Endodermal cell (in vitro differentiated cells): ENCODE measurements around the gene SHOC2. TPM values are rescaled to one million over a fixed set of nuclear protein-coding genes. Genes with fewer than 3 reads are reported as not detected.
A peak's percentile ranks its signal among the peaks of the same experiment; 100 is the strongest.

ENCODE experiments used
- DNase-seq: peaks from one replicate; pipeline ENCODE4 v3.0.0-alpha.2; 2017
- H3K27ac ChIP-seq: 2 replicates; pipeline ENCODE4 v1.5.1; 2013; ENCODE audit warnings: mild to moderate bottlenecking, low read depth, low read length, moderate library complexity
- H3K27me3 ChIP-seq: 2 replicates; pipeline ENCODE4 v1.6.1; 2013; ENCODE audit warnings: mild to moderate bottlenecking, low read length, moderate library complexity; ENCODE audit not compliant: insufficient read depth, control insufficient read depth, poor library complexity, severe bottlenecking
- H3K36me3 ChIP-seq: 2 replicates; pipeline ENCODE4 v1.7.0; 2013; ENCODE audit warnings: mild to moderate bottlenecking, low read length, moderate library complexity; ENCODE audit not compliant: control insufficient read depth, insufficient read depth
- H3K4me1 ChIP-seq: one replicate; pipeline ENCODE4 v1.7.0; 2013; ENCODE audit warnings: low read length; ENCODE audit not compliant: control insufficient read depth, insufficient read depth
- H3K4me3 ChIP-seq: 2 replicates; pipeline ENCODE4 v1.5.1; 2013; ENCODE audit warnings: mild to moderate bottlenecking, low read length, moderate library complexity
- H3K9ac ChIP-seq: 2 replicates; pipeline ENCODE4 v1.6.1; 2013; ENCODE audit warnings: mild to moderate bottlenecking, low read length, moderate library complexity; ENCODE audit not compliant: poor library complexity, severe bottlenecking; ENCODE audit errors: extremely low read depth
- H3K9me3 ChIP-seq: 2 replicates; pipeline ENCODE4 v1.6.1; 2013; ENCODE audit warnings: mild to moderate bottlenecking, low read length, moderate library complexity; ENCODE audit not compliant: control insufficient read depth
- H3K27ac Mint-ChIP-seq: 2 replicates; pipeline ENCODE4 v1.8.0; 2020; ENCODE audit warnings: mixed read lengths
- H3K27me3 Mint-ChIP-seq: 2 replicates; pipeline ENCODE4 v1.8.0; 2021; ENCODE audit warnings: mild to moderate bottlenecking, mixed read lengths; ENCODE audit not compliant: insufficient read depth
- H3K36me3 Mint-ChIP-seq: 2 replicates; pipeline ENCODE4 v1.8.0; 2020; ENCODE audit warnings: low read depth, mixed read lengths
- H3K4me1 Mint-ChIP-seq: 2 replicates; pipeline ENCODE4 v1.8.0; 2020; ENCODE audit warnings: mixed read lengths
- H3K4me3 Mint-ChIP-seq: 2 replicates; pipeline ENCODE4 v1.8.0; 2020; ENCODE audit warnings: mild to moderate bottlenecking, moderate library complexity, mixed read lengths
- H3K9me3 Mint-ChIP-seq: 2 replicates; pipeline ENCODE4 v1.8.0; 2020; ENCODE audit warnings: mild to moderate bottlenecking, mixed read lengths
- WGBS, 2 experiments: methylation state at CpG; one replicate each; pipeline versions ENCODE4 v1.1.5 to v1.1.7; 2013; ENCODE audit warnings: missing lambda C conversion rate in 2 of 2, mixed read lengths in 1 of 2; ENCODE audit not compliant: insufficient coverage in 1 of 2, insufficient read length in 1 of 2; 5-methylcytosine and 5-hydroxymethylcytosine counted together
- total RNA-seq, 2 donors: library from RNA; stranded (reverse); fragmentation: NEBNext Ultra II Directional in 1 of 2; extraction: Animal tissue kit (Norgen Biotek cat#: 25700) in 1 of 2; gene quantifications; 2 replicates in 1 of 2; 3 replicates in 1 of 2; pipeline ENCODE4 v1.2.1, GENCODE V29; 2021
- TF ChIP-seq, protein P1 (sequence below): fragments of 200-600 bp; sonication (generic); conservative IDR thresholded peaks from 2 replicates; pipeline ENCODE4 v1.5.0; 2021; ENCODE audit warnings: antibody characterized with exemption, mild to moderate bottlenecking

SHOC2 gene
- total RNA-seq, 2 donors from 2014 or later, result 38.4 to 49.6 TPM

DNA sequence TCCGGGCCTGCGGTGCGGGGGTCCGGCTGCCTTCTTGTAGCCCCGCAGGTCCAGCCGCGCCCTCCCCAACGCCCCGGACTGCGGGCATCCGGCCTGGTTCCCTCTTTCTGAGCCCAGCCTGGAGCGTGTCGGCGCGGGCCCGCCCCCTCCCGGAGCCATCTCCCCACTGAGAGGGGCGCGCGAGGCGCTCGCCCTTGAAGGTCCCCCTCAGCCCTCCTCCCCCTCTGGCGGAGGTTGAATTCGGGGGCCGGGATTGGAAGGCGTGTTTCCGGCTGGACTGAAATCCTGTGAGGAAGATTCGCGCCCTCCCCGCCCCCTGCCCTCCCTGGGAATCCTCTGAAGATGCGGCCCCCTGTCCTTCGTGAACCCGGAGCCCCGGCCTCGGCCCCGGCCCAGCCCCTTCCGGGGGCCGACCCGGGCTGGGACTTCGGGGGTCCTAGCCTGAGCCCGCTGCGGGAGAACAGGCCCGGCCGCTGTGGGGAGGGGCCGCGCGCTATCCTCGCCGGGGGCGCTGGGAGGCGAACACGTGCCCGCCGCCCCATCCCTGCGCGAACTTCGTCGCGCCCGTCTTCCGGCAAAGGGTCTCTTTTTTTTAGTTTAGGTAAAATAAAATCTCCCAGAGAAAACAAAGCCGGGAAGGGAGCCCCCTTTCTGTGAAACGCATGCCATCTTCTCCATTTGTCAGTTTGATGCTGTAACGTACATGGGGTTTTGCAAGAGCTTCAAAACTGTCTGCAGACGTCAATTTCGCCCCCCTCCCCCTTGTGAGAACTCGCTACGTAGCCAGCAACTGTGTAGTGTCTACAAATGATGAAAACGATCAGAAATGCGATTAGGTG, 47.0 kb upstream of the SHOC2 start:
- DNase-seq, result peak; percentile 92
- 0% methylated on average over 23 to 70 of the region's 70 CpGs for WGBS, 2 experiments
- H3K27ac ChIP-seq, result peak overlapping the region; percentile 94

DNA sequence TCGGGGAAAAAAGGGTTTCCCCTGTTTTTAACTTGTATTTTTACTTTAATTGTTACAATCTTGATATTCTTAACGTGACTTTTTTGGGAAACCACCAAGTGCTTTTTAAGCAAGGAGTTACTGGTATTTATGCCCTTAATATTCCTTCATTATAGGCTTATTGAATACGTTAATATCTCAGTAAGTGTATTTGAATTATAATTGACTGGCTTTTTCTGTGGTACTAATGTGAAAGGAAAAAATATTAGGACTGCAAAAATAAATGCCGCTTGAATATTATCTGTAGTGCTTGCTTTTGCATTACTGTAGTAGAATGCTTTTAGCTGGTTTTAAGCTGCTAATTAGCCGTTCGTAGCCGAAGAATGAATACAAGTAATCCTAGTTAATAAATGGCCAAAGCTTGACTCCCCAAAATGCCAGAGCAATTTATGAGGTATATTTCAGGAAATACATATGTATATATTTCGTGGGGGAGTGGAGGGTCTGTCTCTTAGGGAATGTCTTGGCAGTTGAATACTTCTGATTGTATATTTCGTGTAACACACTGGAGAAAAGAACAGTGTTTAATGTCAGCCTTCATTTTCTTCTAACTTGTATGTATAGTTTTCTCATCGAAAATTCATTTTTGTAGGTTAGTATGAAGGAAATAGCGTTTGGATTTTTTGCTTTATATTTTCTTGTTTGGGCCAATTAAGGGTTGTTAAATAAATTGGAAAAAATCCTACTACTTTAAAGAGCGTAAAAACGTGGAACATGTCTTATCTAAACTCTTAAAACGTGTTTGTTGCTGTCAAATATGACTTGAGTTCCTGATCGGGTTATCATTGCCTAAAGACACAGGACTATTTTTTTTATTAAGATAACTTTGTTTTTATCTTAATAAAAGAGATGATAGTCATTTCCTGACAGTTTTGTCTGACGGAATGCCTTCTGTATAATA, 46.1 kb upstream of the SHOC2 start:
- H3K9me3 ChIP-seq, result no peaks in the 10 kb centered on the region
- no peaks in the 10 kb centered on the region for H3K27me3 Mint-ChIP-seq
- peak overlapping the region; percentile 77 for H3K4me3 Mint-ChIP-seq
- DNase-seq, result no peak
- H3K9ac ChIP-seq, result peak overlapping the region; percentile 60
- TF ChIP-seq, protein P1, sequence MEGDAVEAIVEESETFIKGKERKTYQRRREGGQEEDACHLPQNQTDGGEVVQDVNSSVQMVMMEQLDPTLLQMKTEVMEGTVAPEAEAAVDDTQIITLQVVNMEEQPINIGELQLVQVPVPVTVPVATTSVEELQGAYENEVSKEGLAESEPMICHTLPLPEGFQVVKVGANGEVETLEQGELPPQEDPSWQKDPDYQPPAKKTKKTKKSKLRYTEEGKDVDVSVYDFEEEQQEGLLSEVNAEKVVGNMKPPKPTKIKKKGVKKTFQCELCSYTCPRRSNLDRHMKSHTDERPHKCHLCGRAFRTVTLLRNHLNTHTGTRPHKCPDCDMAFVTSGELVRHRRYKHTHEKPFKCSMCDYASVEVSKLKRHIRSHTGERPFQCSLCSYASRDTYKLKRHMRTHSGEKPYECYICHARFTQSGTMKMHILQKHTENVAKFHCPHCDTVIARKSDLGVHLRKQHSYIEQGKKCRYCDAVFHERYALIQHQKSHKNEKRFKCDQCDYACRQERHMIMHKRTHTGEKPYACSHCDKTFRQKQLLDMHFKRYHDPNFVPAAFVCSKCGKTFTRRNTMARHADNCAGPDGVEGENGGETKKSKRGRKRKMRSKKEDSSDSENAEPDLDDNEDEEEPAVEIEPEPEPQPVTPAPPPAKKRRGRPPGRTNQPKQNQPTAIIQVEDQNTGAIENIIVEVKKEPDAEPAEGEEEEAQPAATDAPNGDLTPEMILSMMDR, result no peak
- 35 to 63% methylated on average over 10 to 16 of the region's 16 CpGs for whole genome bisulfite sequencing, 2 experiments
- H3K27me3 ChIP-seq, result no peaks in the 10 kb centered on the region
- no peaks in the 10 kb centered on the region for H3K9me3 Mint-ChIP-seq
- H3K36me3 ChIP-seq, result peaks cover 5% of the 10 kb centered on the region
- H3K27ac Mint-ChIP-seq, result peak overlapping the region; percentile 94
- peak overlapping the region; percentile 97 for H3K4me3 ChIP-seq
- H3K36me3 Mint-ChIP-seq, result peaks cover 8% of the 10 kb centered on the region
- H3K27ac ChIP-seq, result peak overlapping the region; percentile 94
- peaks cover 6% of the 10 kb centered on the region for H3K4me1 ChIP-seq
- peaks cover 19% of the 10 kb centered on the region for H3K4me1 Mint-ChIP-seq

More for the DNA sequence above, 47.0 kb upstream of the SHOC2 start:
- Histone ChIP-seq H3K27me3 (no peaks in the 10 kb centered on the region), H3K36me3 (peaks cover 5% of the 10 kb centered on the region), H3K9ac (peak overlapping the region; percentile 60), H3K9me3 (no peaks in the 10 kb centered on the region), H3K4me1 (peaks cover 6% of the 10 kb centered on the region), H3K4me3 (peak overlapping the region; percentile 97)
- Mint-ChIP-seq H3K27me3 (no peaks in the 10 kb centered on the region), H3K27ac (peak overlapping the region; percentile 94), H3K9me3 (no peaks in the 10 kb centered on the region), H3K4me3 (peak overlapping the region; percentile 77), H3K4me1 (peaks cover 25% of the 10 kb centered on the region), H3K36me3 (peaks cover 8% of the 10 kb centered on the region)
- TF ChIP-seq, protein P1, result peak; percentile 57

DNA sequence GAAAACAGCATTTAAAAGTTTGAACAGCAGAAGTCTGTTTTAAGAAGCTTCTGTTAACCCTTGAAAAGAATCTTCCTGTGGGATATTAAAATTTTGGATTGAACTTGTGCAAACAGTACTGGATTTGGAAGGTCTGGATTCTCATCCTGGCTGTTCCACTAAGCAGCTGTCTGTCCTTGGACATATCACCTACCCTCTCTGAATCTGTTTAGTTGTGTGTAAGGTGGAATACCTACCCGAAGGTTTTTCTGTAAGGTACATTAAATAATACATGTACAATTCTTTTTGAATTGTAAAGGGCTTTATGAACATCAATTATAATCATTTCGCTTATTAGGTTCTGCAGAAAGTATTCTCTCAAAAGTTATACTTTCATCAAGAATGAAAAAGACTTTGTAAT, 45.5 kb upstream of the SHOC2 start:
- peak overlapping the region; percentile 77 for H3K4me3 Mint-ChIP-seq
- no peaks in the 10 kb centered on the region for H3K9me3 Mint-ChIP-seq
- Histone ChIP-seq H3K9ac (no peak overlapping the region), H3K4me3 (peak overlapping the region; percentile 97), H3K27me3 (no peaks in the 10 kb centered on the region), H3K36me3 (peaks cover 5% of the 10 kb centered on the region), H3K4me1 (peaks cover 6% of the 10 kb centered on the region), H3K9me3 (no peaks in the 10 kb centered on the region), H3K27ac (no peak overlapping the region)
- H3K36me3 Mint-ChIP-seq, result peaks cover 8% of the 10 kb centered on the region
- no peaks in the 10 kb centered on the region for H3K27me3 Mint-ChIP-seq
- no peak for DNase-seq
- WGBS, 2 experiments, result 100% methylated on average over 1 of the region's 2 CpGs; no CpG with 5 or more reads in 1 of the 2 experiments
- TF ChIP-seq, protein P1, result no peak
- H3K4me1 Mint-ChIP-seq, result peaks cover 19% of the 10 kb centered on the region
- no peak overlapping the region for H3K27ac Mint-ChIP-seq
